GM08714 (cell line): ENCODE results near the gene GLIS1.

Experiments
- H3K4me3 ChIP-seq: fragments of 200-500 bp; sonication (Bioruptor generic); 2 replicates; pipeline ENCODE4 v1.5.1; 2014; ENCODE audit warnings: mild to moderate bottlenecking, low read length, inconsistent platforms
- ZNF274 ChIP-seq: IDR thresholded peaks from 2 replicates; pipeline ENCODE4 v1.6.1; 2012; ENCODE audit warnings: mild to moderate bottlenecking, low read depth, low read length

GLIS1 gene

GRCh38 chr1:53460211-53460634, 278.7 kb downstream of the GLIS1 start:
- TF ChIP-seq ZNF274 = no peak

GRCh38 chr1:53459321-53460175, 279.4 kb downstream of the GLIS1 start, which contains the start of gene DMRTB1:
Gene DMRTB1, plus strand, starts transcription at chr1:53459399. Its CDS starts 55 bp downstream, at chr1:53459454.
- no peak for TF ChIP-seq ZNF274
- H3K4me3 ChIP-seq = no peak within 1 kb of the TSS

More at GRCh38 chr1:53460211-53460634, 278.7 kb downstream of the GLIS1 start:
- H3K4me3 ChIP-seq = no peak overlapping the region

- H3K4me3 ChIP-seq = no peak overlapping the region
- TF ChIP-seq ZNF274 = no peak
These were observed 280.3 kb downstream of the GLIS1 start for GRCh38 chr1:53458634-53459033.
